ENCODE results near the gene BORA.
"Not testable (repeated sequence)": the region's sequence is repeated elsewhere in the genome, so short reads cannot be mapped to it uniquely, and the experiment has no call there.

The BORA gene

DNA sequence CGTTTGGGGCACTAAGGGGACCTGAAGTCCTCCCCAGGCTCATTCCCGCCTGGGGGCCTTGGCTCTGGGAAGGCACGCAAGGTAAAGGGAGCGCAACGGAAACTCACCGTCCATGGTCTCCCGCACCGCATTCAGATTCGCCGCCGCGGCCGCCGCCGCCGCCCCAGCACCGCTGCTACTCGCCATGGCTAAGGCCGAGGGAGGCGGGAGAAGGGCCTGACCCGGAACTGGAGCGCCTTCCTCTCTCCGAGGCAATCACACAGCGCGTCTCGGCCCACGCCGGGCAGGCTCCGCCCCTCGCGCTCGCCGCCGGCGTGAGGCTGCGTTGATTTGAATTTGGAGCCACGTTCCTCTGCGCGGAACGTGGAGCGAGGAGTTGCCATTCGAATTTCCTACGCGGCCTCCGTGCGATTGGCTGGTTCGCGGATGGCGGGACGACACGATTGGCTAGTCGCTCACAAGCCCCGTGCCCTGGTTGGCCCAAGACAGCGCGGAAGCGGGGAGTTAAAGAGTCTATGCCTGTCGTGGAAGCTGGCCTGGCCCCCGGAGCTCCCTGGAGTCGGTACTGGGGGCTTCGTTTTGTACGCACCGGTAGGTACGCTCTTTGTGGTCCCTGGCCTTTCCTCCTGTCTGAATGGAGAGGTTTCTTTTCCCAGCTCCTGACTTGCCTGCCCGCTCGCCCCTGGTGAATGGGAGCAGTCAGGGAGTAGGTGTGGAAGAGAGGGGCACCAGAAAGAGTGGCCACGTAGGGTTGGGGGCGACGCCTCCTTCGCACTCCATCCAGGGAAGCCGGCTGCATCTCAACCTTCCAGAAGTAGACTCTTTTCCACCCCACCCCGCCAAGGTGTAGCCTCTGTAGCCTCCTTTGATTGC lies at the start of gene BORA, which contains the start of gene MZT1:
BORA (plus strand) TSS at position 507 of the 873 bp plus-strand sequence. CDS start 1,018 bp downstream, outside the sequence.
MZT1 (minus strand) TSS at position 213 of the 873 bp plus-strand sequence; CDS start at position 186, 27 bp downstream.
- peak; percentile 96 for DNase-seq

DNA sequence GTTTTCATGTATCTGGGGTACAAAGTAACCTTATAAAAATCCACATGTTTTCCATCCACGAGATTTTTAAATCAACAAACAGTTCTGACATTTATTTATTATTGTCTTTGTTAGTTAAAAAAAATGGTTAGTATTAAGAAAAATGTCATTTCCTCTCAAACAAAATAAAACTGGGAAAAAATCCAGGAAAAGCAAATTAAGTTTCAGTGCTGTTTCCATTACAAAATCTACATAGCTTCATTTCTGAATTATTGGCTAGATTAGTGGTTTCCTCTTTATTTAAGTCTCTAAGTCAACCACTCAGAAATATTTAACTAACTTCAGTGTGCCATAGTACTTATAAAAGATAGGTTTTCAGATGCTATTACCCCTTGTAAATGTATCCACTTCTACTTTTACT lies 49.4 kb upstream of the BORA start:
- no peak for DNase-seq

GRCh38 chr13:72680353-72680752 lies 47.4 kb upstream of the BORA start:
- no peak for DNase-seq

DNA sequence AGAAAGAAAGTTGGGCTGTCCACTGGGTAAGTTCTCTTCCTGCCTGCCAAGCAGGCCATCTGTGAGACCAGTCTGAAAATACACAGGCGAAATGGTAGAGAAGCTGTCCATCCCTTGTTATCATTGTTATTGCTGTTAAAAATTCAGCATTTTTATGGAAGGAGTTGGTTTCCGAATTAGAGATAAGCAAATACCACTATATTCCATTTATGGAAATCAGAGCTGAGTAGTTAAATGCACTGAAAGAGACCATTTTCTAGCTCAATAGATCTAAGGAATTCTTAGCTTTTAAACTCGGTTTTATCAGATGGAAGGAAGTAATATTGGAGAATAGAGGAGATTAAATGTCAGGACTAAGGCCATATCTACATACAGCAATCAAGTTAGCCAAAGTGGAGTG lies 41.0 kb upstream of the BORA start:
- DNase-seq, result no peak

DNA sequence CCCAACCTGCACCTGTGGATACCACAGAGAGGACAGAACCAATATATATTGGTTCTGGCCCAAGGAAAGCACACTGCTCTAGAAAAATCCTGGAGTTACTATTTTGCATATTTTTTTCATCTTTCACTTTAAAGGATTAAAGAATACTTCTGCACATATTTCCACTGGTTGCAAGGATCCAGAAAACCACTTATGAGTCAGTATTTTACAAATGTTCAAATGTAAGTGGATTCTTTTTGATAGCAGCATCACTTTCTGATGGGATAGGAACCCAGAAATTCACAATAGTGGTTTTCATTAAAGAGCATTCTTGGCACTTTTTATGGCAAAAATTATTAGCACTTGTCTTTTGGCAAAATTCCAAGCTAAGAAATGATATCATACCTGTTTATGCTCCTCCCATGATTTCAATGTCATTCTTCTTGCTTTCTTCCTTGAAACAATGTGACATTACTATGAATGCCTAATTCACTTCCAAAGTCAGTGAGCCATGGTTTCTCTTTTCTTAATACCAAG lies 38.5 kb upstream of the BORA start:
- no peak for DNase-seq

DNA sequence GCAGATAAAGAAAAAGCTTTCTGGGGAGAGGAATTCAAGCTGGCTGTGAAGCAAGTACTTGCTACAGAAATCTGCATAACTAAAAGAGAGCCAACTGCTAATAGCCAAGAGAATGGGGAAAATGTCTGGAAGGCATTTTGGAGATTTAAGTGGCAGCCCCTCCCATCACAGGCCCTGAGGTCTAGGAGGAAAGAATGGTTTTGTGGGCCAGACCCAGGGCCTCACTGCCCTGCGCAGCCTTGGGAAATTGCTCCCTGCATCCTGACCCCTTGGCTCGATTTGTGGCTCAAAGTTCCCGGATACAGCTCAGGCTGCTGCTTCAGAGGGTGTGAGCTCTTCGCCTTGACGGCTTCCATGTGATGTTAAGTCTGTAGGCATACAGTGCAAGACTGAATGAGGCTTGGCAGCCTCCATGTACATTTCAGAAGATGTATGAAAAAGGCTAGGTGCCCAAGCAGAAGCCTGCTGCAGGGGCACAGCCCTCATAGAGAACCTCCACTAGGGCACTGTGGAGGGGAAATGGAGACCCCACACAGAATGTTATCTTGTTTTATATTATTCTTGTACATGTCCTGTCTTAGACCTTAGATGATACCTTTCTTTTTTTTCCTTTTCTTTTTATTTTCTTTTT lies 34.7 kb upstream of the BORA start:
- DNase-seq, result no peak

DNA sequence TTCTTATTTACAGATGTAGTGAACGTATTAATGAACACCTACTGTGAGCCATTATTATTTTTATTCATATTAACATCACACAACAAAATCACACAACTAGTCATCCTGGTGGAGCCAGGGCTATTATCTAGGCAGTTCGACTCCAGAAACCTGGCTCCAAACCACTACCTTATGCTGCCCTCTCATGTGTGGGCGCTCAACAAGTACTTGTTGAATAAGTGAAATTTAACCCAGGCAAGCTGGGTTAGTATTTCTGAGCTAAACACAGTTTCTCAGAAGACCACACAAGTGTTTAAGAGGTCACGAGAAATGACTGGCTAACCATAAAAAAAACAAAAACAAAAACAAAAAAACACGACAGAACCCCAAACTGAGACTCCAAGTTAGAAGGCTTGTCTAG lies 33.9 kb upstream of the BORA start:
- DNase-seq, result no peak

GRCh38 chr13:72694314-72694713 lies 33.4 kb upstream of the BORA start:
- DNase-seq, result no peak

DNA sequence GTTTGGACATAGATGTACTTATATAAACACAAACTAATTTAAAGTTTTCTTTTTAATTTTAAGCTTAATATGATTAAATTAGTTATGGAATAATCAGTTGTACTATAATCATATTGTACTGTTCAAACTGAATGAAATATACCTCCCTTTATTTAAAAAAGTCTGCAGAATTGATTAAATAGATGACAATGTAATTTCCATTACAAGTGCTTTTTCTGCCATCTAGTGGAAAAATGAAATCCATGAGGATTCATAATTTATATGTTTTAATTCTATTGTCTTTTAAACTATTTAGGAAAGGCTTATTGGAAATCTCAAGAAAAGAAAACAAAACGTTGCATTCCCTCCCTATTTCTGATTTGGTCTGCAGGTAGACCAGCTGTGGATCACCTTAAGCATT lies 31.1 kb upstream of the BORA start:
- DNase-seq, result no peak

DNA sequence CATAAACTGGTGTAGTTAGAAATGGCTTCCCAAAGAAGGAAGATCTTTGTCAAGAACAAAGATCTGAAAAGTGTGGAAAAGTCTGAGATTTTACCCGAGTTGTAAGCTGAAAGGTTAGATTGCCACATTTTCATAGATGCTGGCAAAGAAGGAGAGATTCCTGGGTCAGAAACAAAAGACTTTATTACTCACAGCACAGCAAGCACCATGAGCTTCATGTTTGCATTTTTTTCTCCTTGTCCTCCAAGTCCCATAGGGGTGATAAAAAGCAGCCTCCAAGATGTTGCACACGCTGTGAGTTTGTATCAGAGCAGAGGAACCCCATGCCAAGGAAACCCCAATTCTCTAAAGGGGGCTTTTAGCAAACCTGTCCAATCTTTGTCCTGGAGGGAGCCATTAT lies 29.6 kb upstream of the BORA start:
- no peak for DNase-seq

DNA sequence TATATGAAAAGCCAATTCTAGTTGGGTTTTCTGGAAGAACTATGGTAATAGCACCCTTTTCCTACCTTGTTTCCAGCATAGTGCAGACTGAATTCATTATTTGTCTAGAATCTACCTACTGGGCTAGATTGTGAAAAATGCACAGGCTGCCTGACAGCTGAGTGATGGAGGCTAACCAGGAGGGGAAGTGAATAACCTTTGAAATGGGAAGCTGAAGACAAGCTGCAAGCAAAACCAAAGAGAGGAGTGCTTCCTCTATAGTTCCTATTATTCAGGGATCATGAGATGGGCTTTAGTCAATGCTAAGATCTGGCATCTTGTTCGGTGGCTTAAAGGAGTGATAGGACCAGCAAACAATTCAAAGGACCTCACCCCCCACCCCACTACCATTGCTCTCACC lies 27.2 kb upstream of the BORA start:
- DNase-seq, result no peak

- DNase-seq, result no peak
These were observed 10.9 kb upstream of the BORA start for GRCh38 chr13:72716776-72717175.

GRCh38 chr13:72726185-72726584 lies 1.5 kb upstream of the BORA start:
- not testable (repeated sequence) for DNase-seq

GRCh38 chr13:72726726-72727416 lies 852 bp upstream of the BORA start:
- peak; percentile 30 for DNase-seq

GRCh38 chr13:72728290-72728605 lies 525 bp downstream of the BORA start:
- no peak for DNase-seq

GRCh38 chr13:72737033-72737432 lies 9.3 kb downstream of the BORA start:
- DNase-seq, result no peak

- no peak for DNase-seq
These were observed 12.3 kb downstream of the BORA start for GRCh38 chr13:72740015-72740414.

DNA sequence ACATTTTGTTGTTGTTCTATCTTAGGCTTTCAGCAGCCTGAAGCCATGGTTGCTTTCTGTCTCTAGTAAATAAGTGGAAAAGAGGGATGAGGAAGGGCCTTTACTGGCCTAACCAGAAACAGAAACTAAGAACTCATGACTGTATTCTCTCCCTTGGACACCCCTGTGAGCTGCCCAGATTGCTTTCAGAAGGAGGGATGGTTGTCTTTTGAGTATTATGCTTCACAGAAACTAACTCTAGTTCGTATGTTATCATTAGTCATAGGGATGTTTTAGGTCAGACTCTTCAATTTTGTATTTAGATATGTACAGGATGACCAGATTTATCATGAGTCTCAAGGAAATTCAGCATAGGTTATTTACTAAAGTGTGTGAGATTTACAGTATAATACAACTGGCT lies 17.5 kb downstream of the BORA start:
- DNase-seq, result no peak

DNA sequence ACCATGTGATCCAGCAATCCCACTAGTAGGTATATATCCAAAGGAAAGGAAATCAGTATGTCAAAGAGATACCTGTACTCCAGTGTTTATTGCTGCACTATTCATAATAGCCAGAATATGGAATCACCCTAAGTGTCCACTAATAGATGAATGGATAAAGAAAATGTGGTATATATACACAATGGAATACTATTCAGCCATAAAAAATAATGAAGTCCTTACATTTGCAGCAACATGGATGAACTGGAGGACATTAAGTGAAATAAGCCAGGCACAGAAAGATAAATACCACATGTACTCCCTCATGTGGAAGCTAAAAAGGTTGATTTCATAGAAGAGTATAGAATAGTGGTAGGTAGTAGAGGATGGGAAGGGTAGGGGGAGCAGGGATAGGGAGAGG lies 23.5 kb downstream of the BORA start:
- no peak for DNase-seq

- no peak for DNase-seq
These were observed 26.4 kb downstream of the BORA start for GRCh38 chr13:72754111-72754510.

- DNase-seq, result no peak
These were observed 30.2 kb downstream of the BORA start for GRCh38 chr13:72757792-72758535.

- DNase-seq, result no peak
These were observed 32.5 kb downstream of the BORA start for GRCh38 chr13:72760189-72760588.

- DNase-seq, result no peak
These were observed 35.7 kb downstream of the BORA start for GRCh38 chr13:72763411-72763810.

Measured in CD4-positive, alpha-beta T cell treated with Interleukin-12 subunit alpha and Interleukin-12 subunit beta, for 1 hour (primary cell).